HepG2 (cell line): ENCODE results near the gene CNOT1. TPM values are rescaled to one million over a fixed set of nuclear protein-coding genes. Genes with fewer than 3 reads are reported as not detected.

Source experiments
- BHLHE40 ChIP-seq: IDR thresholded peaks from 2 replicates; pipeline ENCODE4 v1.6.1; 2011; ENCODE audit warnings: low read length, improper control_type of control experiment
- GATAD2A ChIP-seq: IDR thresholded peaks from 2 replicates; pipeline ENCODE4 v1.6.1; 2016
- HES4 ChIP-seq: sonication (generic); formaldehyde crosslinking; IDR thresholded peaks from 2 replicates; pipeline ENCODE4 v1.9.0; 2021; ENCODE audit warnings: mild to moderate bottlenecking, missing genetic modification reagents, borderline replicate concordance
- HNF4A ChIP-seq: sonication (generic); formaldehyde crosslinking; IDR thresholded peaks from 2 replicates; pipeline ENCODE4 v1.4.0; 2020; ENCODE audit warnings: missing genetic modification reagents
- KDM1A ChIP-seq: IDR thresholded peaks from 2 replicates; pipeline ENCODE4 v1.6.1; 2016; ENCODE audit warnings: missing compliant biosample characterization
- LCORL ChIP-seq, 2 experiments: fragments of 450-650 bp in 1 of 2; sonication (generic) in 1 of 2; formaldehyde crosslinking in 1 of 2; IDR thresholded peaks; 2 replicates each; pipeline versions ENCODE4 v1.5.0 to v1.6.1; 2017 to 2020; ENCODE audit warnings: antibody characterized with exemption in 1 of 2, missing genetic modification reagents in 1 of 2
- POGZ ChIP-seq: sonication (generic); formaldehyde crosslinking; IDR thresholded peaks from 2 replicates; pipeline ENCODE4 v1.4.0; 2020; ENCODE audit warnings: mild to moderate bottlenecking, missing genetic modification reagents
- PPARG ChIP-seq: conservative IDR thresholded peaks from 2 replicates; pipeline ENCODE4 v1.6.1; 2016; ENCODE audit warnings: missing biosample characterization, missing genetic modification reagents
- SAP130 ChIP-seq: IDR thresholded peaks from 2 replicates; pipeline ENCODE4 v1.6.1; 2016; ENCODE audit warnings: low read depth
- SMC3 ChIP-seq: IDR thresholded peaks from 2 replicates; pipeline ENCODE4 v1.6.1; 2011; ENCODE audit warnings: low read length, improper control_type of control experiment
- SOX13 ChIP-seq, 3 experiments: fragments of 450-650 bp in 1 of 3; sonication (generic) in 1 of 3; formaldehyde crosslinking in 1 of 3; IDR thresholded peaks in 2 of 3; conservative IDR thresholded peaks in 1 of 3; 2 replicates each; pipeline versions ENCODE4 v1.5.0 to v1.6.1; 2016 to 2020; ENCODE audit warnings: antibody characterized with exemption in 1 of 3, mild to moderate bottlenecking in 1 of 3, missing compliant biosample characterization in 1 of 3, missing genetic modification reagents in 1 of 3, moderate library complexity in 1 of 3
- SOX6 ChIP-seq, 2 experiments: fragments of 450-650 bp in 1 of 2; sonication (generic) in 1 of 2; formaldehyde crosslinking in 1 of 2; IDR thresholded peaks; 2 replicates each; pipeline versions ENCODE4 v1.4.0 to v1.6.1; 2017 to 2020; ENCODE audit warnings: antibody characterized with exemption in 1 of 2, mild to moderate bottlenecking in 1 of 2, missing genetic modification reagents in 1 of 2
- XBP1 ChIP-seq: sonication (generic); formaldehyde crosslinking; IDR thresholded peaks from 2 replicates; pipeline ENCODE4 v1.5.0; 2020; ENCODE audit warnings: missing genetic modification reagents
- ZNF317 ChIP-seq: sonication (generic); formaldehyde crosslinking; IDR thresholded peaks from 2 replicates; pipeline ENCODE4 v1.5.0; 2020; ENCODE audit warnings: mild to moderate bottlenecking, missing genetic modification reagents
- ZNF430 ChIP-seq: sonication (generic); formaldehyde crosslinking; IDR thresholded peaks from 2 replicates; pipeline ENCODE4 v1.9.0; 2021; ENCODE audit warnings: mild to moderate bottlenecking, missing genetic modification reagents
- ZNF556 ChIP-seq: sonication (generic); formaldehyde crosslinking; IDR thresholded peaks from 2 replicates; pipeline ENCODE4 v1.4.0; 2020; ENCODE audit warnings: mild to moderate bottlenecking, missing genetic modification reagents, borderline replicate concordance
- ZNF564 ChIP-seq: sonication (generic); formaldehyde crosslinking; IDR thresholded peaks from 2 replicates; pipeline ENCODE4 v1.8.1; 2023; ENCODE audit warnings: mild to moderate bottlenecking, missing genetic modification reagents
- polyA plus RNA-seq, 8 experiments: library from polyadenylated mRNA; depleted of rRNA in 3 of 8; stranded (reverse) in 7 of 8; unstranded in 1 of 8; fragments of >200 nt; fragmentation: Illumina TruSeq in 4 of 8; extraction: Trizol in 4 of 8; gene quantifications; 2 replicates each; pipeline versions ENCODE4 v1.2.1 to v1.2.3, GENCODE V29; 2011 to 2016; ENCODE audit warnings: low read depth in 4 of 8, missing spikeins in 1 of 8, mixed read lengths in 1 of 8; ENCODE audit not compliant: insufficient read depth in 1 of 8
- total RNA-seq, 5 experiments: library from RNA; depleted of rRNA; stranded (reverse); fragments of >200 nt; fragmentation: Illumina TruSeq; extraction: Trizol; gene quantifications; 2 replicates each; pipeline ENCODE4 v1.2.3, GENCODE V29; 2016; ENCODE audit warnings: low read depth in 1 of 5
- TF ChIP-seq, protein P1 (sequence below): sonication (generic); formaldehyde crosslinking; IDR thresholded peaks from 2 replicates; pipeline ENCODE4 v1.5.0; 2020; ENCODE audit warnings: mild to moderate bottlenecking, missing genetic modification reagents, borderline replicate concordance
- TF ChIP-seq, protein P2 (sequence below): sonication (generic); formaldehyde crosslinking; IDR thresholded peaks from 2 replicates; pipeline ENCODE4 v1.4.0; 2020; ENCODE audit warnings: missing genetic modification reagents
- TF ChIP-seq, protein P3 (sequence below): sonication (generic); formaldehyde crosslinking; IDR thresholded peaks from 2 replicates; pipeline ENCODE4 v1.8.1; 2023; ENCODE audit warnings: mild to moderate bottlenecking, moderate library complexity, missing genetic modification reagents

Gene CNOT1
- total and polyA plus RNA-seq, 2 of the 13 experiments (the other 11 are each of a cell fraction or from before 2014, with no cell fraction given), result 188 to 232 TPM

DNA sequence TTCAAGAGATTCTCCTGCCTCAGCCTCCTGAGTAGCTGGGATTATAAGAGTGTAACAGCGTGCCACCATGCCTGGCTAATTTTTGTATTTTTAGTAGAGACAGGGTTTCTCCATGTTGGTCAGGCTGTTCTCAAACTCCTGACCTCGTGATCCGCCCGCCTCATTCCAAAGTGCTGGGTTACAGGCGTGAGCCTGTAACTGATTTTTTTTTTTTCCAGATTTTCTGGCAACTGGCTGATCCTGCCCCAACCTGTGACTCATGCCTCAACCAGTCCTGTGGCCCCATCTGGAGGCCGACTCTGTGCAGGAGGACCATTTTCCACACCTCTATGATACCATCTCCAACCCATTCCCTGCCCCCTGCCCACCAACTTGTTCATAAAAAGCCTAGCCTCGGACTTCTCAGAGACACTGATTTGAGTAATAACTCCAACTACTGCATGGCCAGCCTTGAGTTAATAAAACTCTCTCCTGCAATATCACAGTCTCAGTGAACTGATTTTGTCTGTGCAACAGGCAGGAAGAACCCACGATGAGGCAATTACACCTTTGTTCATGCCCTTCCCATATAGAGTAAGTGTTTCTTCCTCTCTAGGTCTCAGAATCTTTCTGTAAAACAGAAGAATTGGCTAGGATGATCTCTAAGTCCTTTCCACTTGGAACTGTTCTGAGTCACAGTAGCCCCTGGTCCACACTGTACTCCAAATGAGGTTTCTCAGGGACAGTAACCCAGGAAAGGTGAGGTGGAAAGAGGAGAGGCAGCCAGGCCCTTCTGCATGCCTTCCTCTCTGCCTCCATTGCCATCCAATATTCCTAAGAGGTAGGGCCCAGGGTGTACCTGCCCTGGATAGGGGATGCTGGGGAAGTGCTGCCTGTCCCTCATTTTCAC, 8.8 kb upstream of the CNOT1 start (continued):
- TF ChIP-seq ZNF556 (CRISPR knock-in tag) (peak; percentile 27; the same call in 1 of the 2 replicates), XBP1 (no peak), LCORL (IDR thresholded peaks at IDR 0.05) (no peak), LCORL (CRISPR knock-in tag; IDR thresholded peaks at IDR 0.05) (peak; percentile 65), ZNF564 (CRISPR knock-in tag) (no peak), POGZ (peak; percentile 43; the same call in 1 of the 2 replicates), GATAD2A (CRISPR knock-in tag) (0 out of 2 replicates have a peak, but pooled peaks have one; percentile 16), BHLHE40 (0 out of 2 replicates have a peak, but pooled peaks have one; percentile 24), ZNF317 (CRISPR knock-in tag) (peak; percentile 51; the same call in 1 of the 2 replicates), PPARG (CRISPR knock-in tag) (0 out of 2 replicates have a peak, but pooled peaks have one; percentile 36), KDM1A (no peak), HES4 (0 out of 2 replicates have a peak, but pooled peaks have one; percentile 30), SOX6 (IDR thresholded peaks at IDR 0.05) (no peak), SOX6 (CRISPR knock-in tag; IDR thresholded peaks at IDR 0.05) (peak; percentile 34; the same call in 1 of the 2 replicates), ZNF430 (CRISPR knock-in tag) (no peak), SOX13 (IDR thresholded peaks at IDR 0.05) (no peak), SOX13 (CRISPR knock-in tag; conservative IDR thresholded peaks at IDR 0.05 in 1 of 2, IDR thresholded peaks at IDR 0.05 in 1 of 2) (0 out of 4 replicates have a peak, but pooled peaks of 1 of the 2 experiments have one; percentile 13), HNF4A (CRISPR knock-in tag) (0 out of 2 replicates have a peak, but pooled peaks have one; percentile 8), SAP130 (CRISPR knock-in tag) (peak; percentile 48; the same call in 1 of the 2 replicates), SMC3 (peak; percentile 87)
- TF ChIP-seq, protein P1, sequence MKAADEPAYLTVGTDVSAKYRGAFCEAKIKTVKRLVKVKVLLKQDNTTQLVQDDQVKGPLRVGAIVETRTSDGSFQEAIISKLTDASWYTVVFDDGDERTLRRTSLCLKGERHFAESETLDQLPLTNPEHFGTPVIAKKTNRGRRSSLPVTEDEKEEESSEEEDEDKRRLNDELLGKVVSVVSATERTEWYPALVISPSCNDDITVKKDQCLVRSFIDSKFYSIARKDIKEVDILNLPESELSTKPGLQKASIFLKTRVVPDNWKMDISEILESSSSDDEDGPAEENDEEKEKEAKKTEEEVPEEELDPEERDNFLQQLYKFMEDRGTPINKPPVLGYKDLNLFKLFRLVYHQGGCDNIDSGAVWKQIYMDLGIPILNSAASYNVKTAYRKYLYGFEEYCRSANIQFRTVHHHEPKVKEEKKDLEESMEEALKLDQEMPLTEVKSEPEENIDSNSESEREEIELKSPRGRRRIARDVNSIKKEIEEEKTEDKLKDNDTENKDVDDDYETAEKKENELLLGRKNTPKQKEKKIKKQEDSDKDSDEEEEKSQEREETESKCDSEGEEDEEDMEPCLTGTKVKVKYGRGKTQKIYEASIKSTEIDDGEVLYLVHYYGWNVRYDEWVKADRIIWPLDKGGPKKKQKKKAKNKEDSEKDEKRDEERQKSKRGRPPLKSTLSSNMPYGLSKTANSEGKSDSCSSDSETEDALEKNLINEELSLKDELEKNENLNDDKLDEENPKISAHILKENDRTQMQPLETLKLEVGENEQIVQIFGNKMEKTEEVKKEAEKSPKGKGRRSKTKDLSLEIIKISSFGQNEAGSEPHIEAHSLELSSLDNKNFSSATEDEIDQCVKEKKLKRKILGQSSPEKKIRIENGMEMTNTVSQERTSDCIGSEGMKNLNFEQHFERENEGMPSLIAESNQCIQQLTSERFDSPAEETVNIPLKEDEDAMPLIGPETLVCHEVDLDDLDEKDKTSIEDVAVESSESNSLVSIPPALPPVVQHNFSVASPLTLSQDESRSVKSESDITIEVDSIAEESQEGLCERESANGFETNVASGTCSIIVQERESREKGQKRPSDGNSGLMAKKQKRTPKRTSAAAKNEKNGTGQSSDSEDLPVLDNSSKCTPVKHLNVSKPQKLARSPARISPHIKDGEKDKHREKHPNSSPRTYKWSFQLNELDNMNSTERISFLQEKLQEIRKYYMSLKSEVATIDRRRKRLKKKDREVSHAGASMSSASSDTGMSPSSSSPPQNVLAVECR (CRISPR knock-in tag), result peak; percentile 27; the same call in 1 of the 2 replicates
- TF ChIP-seq, protein P2, sequence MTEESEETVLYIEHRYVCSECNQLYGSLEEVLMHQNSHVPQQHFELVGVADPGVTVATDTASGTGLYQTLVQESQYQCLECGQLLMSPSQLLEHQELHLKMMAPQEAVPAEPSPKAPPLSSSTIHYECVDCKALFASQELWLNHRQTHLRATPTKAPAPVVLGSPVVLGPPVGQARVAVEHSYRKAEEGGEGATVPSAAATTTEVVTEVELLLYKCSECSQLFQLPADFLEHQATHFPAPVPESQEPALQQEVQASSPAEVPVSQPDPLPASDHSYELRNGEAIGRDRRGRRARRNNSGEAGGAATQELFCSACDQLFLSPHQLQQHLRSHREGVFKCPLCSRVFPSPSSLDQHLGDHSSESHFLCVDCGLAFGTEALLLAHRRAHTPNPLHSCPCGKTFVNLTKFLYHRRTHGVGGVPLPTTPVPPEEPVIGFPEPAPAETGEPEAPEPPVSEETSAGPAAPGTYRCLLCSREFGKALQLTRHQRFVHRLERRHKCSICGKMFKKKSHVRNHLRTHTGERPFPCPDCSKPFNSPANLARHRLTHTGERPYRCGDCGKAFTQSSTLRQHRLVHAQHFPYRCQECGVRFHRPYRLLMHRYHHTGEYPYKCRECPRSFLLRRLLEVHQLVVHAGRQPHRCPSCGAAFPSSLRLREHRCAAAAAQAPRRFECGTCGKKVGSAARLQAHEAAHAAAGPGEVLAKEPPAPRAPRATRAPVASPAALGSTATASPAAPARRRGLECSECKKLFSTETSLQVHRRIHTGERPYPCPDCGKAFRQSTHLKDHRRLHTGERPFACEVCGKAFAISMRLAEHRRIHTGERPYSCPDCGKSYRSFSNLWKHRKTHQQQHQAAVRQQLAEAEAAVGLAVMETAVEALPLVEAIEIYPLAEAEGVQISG (CRISPR knock-in tag), result peak; percentile 69
- TF ChIP-seq, protein P3, sequence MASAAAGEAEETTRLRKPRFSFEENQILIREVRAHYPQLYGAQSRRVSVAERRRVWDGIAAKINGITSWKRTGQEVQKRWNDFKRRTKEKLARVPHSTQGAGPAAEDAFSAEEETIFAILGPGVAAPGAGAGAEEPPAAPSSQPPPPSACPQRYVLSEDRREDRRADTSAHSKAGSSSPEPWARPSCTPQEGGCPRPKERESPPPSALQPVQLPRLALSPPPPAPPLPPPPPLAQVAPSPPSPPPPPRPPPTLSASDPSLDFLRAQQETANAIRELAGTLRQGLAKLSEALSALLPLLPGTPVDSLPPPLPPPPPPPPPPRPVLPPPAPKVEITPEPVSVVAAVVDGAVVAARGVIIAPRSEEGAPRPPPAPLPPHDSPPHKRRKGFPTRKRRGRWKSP, result 0 out of 2 replicates have a peak, but pooled peaks have one; percentile 32
